Endothelial cell of umbilical vein (primary cell): ENCODE data around the gene CCDC86. TPM values are rescaled to one million over a fixed set of nuclear protein-coding genes. Genes with fewer than 3 reads are reported as not detected.

ENCODE experiments used
- BruUV-seq: library from RNA; stranded (reverse); fragments of 400-500 nt; replicated peaks from 2 replicates; lab custom pipeline; 2021; lab: Mats Ljungman, UMichigan
- CTCF ChIA-PET: fragments of 300-600, 350-600 bp; sonication (Branson Sonifier 250); formaldehyde crosslinking; loops from one replicate; lab custom pipeline; 2021; ENCODE audit warnings: antibody characterized with exemption, inconsistent platforms; lab: Charles Lee
- POLR2A ChIA-PET: fragments of 300-600, 350-600 bp; sonication (Branson Sonifier 250); formaldehyde crosslinking; loops from one replicate; lab custom pipeline; 2021; ENCODE audit warnings: antibody characterized with exemption, inconsistent platforms; lab: Charles Lee
- DNase-seq: peaks from one replicate; pipeline ENCODE4 v3.0.0-alpha.2; 2011; ENCODE audit warnings: low read depth, low spot score
- FAIRE-seq: peaks from 2 replicates; lab custom pipeline; 2011; peaks lifted over from hg19 to GRCh38; lab: Jason Lieb, UNC
- H2AFZ ChIP-seq: 2 replicates; pipeline ENCODE4 v1.6.0; 2012; ENCODE audit warnings: low read depth, low read length, control low read depth, inconsistent platforms
- H3K27ac ChIP-seq: 2 replicates; pipeline ENCODE4 v1.5.1; 2011; ENCODE audit warnings: low read depth, mild to moderate bottlenecking, control low read depth, low read length, moderate library complexity; ENCODE audit not compliant: insufficient read depth
- H3K27me3 ChIP-seq, 2 experiments: 2 replicates each; pipeline versions ENCODE4 v1.6.0 to v1.6.1; 2011; ENCODE audit warnings: low read length in 2 of 2, mixed read lengths in 1 of 2; ENCODE audit not compliant: control insufficient read depth in 2 of 2, insufficient read depth in 2 of 2
- H3K36me3 ChIP-seq, 2 experiments: 2 replicates in 1 of 2; 3 replicates in 1 of 2; pipeline ENCODE4 v1.5.1; 2011; ENCODE audit warnings: low read length in 2 of 2, mild to moderate bottlenecking in 1 of 2, moderate library complexity in 1 of 2; ENCODE audit not compliant: control insufficient read depth in 2 of 2, insufficient read depth in 2 of 2; ENCODE audit errors: extremely low read depth in 1 of 2
- H3K4me1 ChIP-seq: 3 replicates; pipeline ENCODE4 v1.5.1; 2011; ENCODE audit warnings: mild to moderate bottlenecking, low read length; ENCODE audit not compliant: control insufficient read depth, insufficient read depth; ENCODE audit errors: extremely low read depth
- H3K4me2 ChIP-seq: 2 replicates; pipeline ENCODE4 v1.6.1; 2011; ENCODE audit warnings: low read length, control low read depth, mixed read lengths; ENCODE audit not compliant: insufficient read depth
- H3K4me3 ChIP-seq, 3 experiments: fragments of 200-600 bp in 1 of 3; sonication (generic), shearing (Covaris generic) in 1 of 3; replicated peaks in 1 of 3; 2 replicates each; pipeline ENCODE4 v1.5.1; 2011 to 2016; ENCODE audit warnings: control low read depth in 3 of 3, low read length in 3 of 3, mild to moderate bottlenecking in 2 of 3, inconsistent platforms in 1 of 3, low read depth in 1 of 3, moderate library complexity in 1 of 3; ENCODE audit not compliant: insufficient read depth in 1 of 3
- H3K79me2 ChIP-seq: 2 replicates; pipeline ENCODE4 v1.6.0; 2012; ENCODE audit warnings: low read length, inconsistent platforms; ENCODE audit not compliant: control insufficient read depth, insufficient read depth
- H3K9ac ChIP-seq: replicated peaks from 2 replicates; pipeline ENCODE3; 2011; ENCODE audit warnings: low read length, control low read depth; ENCODE audit not compliant: insufficient read depth; ENCODE audit errors: extremely low read depth
- H3K9me1 ChIP-seq: replicated peaks from 3 replicates; pipeline ENCODE4 v1.6.0; 2011; ENCODE audit warnings: mild to moderate bottlenecking, low read length; ENCODE audit not compliant: control insufficient read depth, insufficient read depth; ENCODE audit errors: extremely low read depth
- H3K9me3 ChIP-seq: replicated peaks from 2 replicates; pipeline ENCODE4 v1.5.1; 2012; ENCODE audit warnings: low read length, inconsistent platforms; ENCODE audit not compliant: control insufficient read depth, insufficient read depth
- H4K20me1 ChIP-seq: replicated peaks from 2 replicates; pipeline ENCODE3; 2011; ENCODE audit warnings: mild to moderate bottlenecking, low read length; ENCODE audit not compliant: control insufficient read depth, insufficient read depth; ENCODE audit errors: extremely low read depth
- EZH2 ChIP-seq: IDR thresholded peaks from 2 replicates; pipeline ENCODE4 v1.6.1; 2012; ENCODE audit warnings: borderline replicate concordance, low read depth, mild to moderate bottlenecking, moderate library complexity, low read length, inconsistent platforms; ENCODE audit not compliant: severe bottlenecking
- FOS ChIP-seq: IDR thresholded peaks from 2 replicates; pipeline ENCODE4 v1.6.1; 2011; ENCODE audit warnings: mild to moderate bottlenecking, low read length, moderate library complexity, borderline replicate concordance; ENCODE audit not compliant: insufficient read depth
- GATA2 ChIP-seq: IDR thresholded peaks from 2 replicates; pipeline ENCODE4 v1.7.0; 2011; ENCODE audit warnings: low read depth, mild to moderate bottlenecking, moderate library complexity, mixed read lengths, low read length; ENCODE audit not compliant: insufficient read length, insufficient read depth
- JUN ChIP-seq: IDR thresholded peaks from 2 replicates; pipeline ENCODE4 v1.6.1; 2011; ENCODE audit warnings: borderline replicate concordance, low read depth; ENCODE audit not compliant: insufficient read length, insufficient read depth
- POLR2A ChIP-seq: IDR thresholded peaks from 2 replicates; pipeline ENCODE4 v1.6.1; 2012; ENCODE audit warnings: low read depth, mild to moderate bottlenecking, control low read depth, low read length
- POLR2AphosphoS5 ChIP-seq: IDR thresholded peaks from 2 replicates; pipeline ENCODE4 v1.6.1; 2012; ENCODE audit warnings: low read depth, mild to moderate bottlenecking, control low read depth, low read length, moderate library complexity; ENCODE audit not compliant: insufficient read depth
- dilution Hi-C: fragments of 300-500 bp; cut with MboI; formaldehyde crosslinking; loops from one replicate; pipeline ENCODE4 v1.15.0; 2019; ENCODE audit warnings: low sequenced_read_pairs; ENCODE audit not compliant: extremely low pct_ligation_motif_present
- intact Hi-C: fragments of 100-400 bp; cut with micrococcal nuclease; formaldehyde crosslinking; loops from one replicate; pipeline ENCODE4 v1.10.0; 2022
- polyA plus RNA-seq, 4 experiments: library from polyadenylated mRNA; depleted of rRNA in 3 of 4; stranded (reverse) in 3 of 4; unstranded in 1 of 4; fragments of >200 nt; gene quantifications; 2 replicates each; pipeline versions ENCODE4 v1.2.1 to v1.2.3, GENCODE V29; 2011 to 2012; ENCODE audit warnings: missing spikeins in 1 of 4
- total RNA-seq: library from RNA; stranded (reverse); gene quantifications from 2 replicates; pipeline ENCODE4 v1.2.3, GENCODE V29; 2021

Gene CCDC86
- total and polyA plus RNA-seq, 2 donors (not counting 3 experiments of a cell fraction or from before 2014, with no cell fraction given), result 29.8 to 60.8 TPM

GRCh38 chr11:60835534-60835846, 6.4 kb upstream of the CCDC86 start:
- Histone ChIP-seq H2AFZ (peak overlapping the region; percentile 75), H3K9me3 (no peaks in the 10 kb centered on the region), H3K9me1 (no peaks in the 10 kb centered on the region), H3K4me3 (peak overlapping the region in 1 of 3 experiments; percentile 12), H3K27me3 (no peaks in the 10 kb centered on the region), H3K9ac (no peak overlapping the region), H3K79me2 (no peaks in the 10 kb centered on the region), H3K4me1 (peaks cover 24% of the 10 kb centered on the region), H3K36me3 (no peaks in the 10 kb centered on the region), H4K20me1 (no peaks in the 10 kb centered on the region), H3K27ac (peak overlapping the region; percentile 92), H3K4me2 (peak overlapping the region; percentile 63)
- FAIRE-seq, result peak; percentile 96
- BruUV-seq, result no TSS peak
- TF ChIP-seq GATA2 (no peak), EZH2 (no peak), JUN (peak; percentile 92), FOS (peak; percentile 87), POLR2A (peak; percentile 66), POLR2AphosphoS5 (peak; percentile 74)
- dilution Hi-C loops, result no loop called here
- ChIA-PET POLR2A (interaction anchor here (1.0 kb wide), 1 partner anchor 52 kb away, joined by 3 read pairs; no protein-coding TSS in a partner anchor), CTCF (interaction anchor here (0.8 to 12.7 kb wide), 8 partner anchors 8 to 69 kb away, joined by 3 to 607 read pairs (median 5); partner anchors contain the start of gene ZP1)
- peak; percentile 83 for DNase-seq
- intact Hi-C loops, result loop anchor here (1.0 to 10.0 kb wide), 2 partner anchors 25 to 319 kb away; no protein-coding TSS in a partner anchor

- Histone ChIP-seq H3K79me2 (peaks cover under 1% of the 10 kb centered on the region), H2AFZ (no peak overlapping the region), H3K27me3 (no peaks in the 10 kb centered on the region), H3K4me1 (peaks cover 31% of the 10 kb centered on the region), H3K9me3 (no peaks in the 10 kb centered on the region), H3K4me3 (no peak overlapping the region), H3K36me3 (no peaks in the 10 kb centered on the region), H3K9ac (no peak overlapping the region), H3K9me1 (no peaks in the 10 kb centered on the region), H4K20me1 (no peaks in the 10 kb centered on the region), H3K27ac (no peak overlapping the region), H3K4me2 (no peak overlapping the region)
- dilution Hi-C loops, result no loop called here
- intact Hi-C loops, result loop anchor here (10.0 kb wide), 1 partner anchor 318 kb away; no protein-coding TSS in a partner anchor
- FAIRE-seq (no peak), DNase-seq (no peak)
- TF ChIP-seq FOS (no peak), GATA2 (peak; percentile 23)
- no TSS peak for BruUV-seq
- CTCF ChIA-PET, result interaction anchor here (1.4 to 12.7 kb wide), 3 partner anchors 52 to 62 kb away, joined by 5 to 607 read pairs (median 9); no protein-coding TSS in a partner anchor
- POLR2A ChIA-PET, result no interaction called here
These were observed 4.9 kb upstream of the CCDC86 start for GRCh38 chr11:60836866-60837515.
